SJSA1 (cell line): ENCODE measurements around the gene TSPAN17. TPM values are rescaled to one million over a fixed set of nuclear protein-coding genes. Genes with fewer than 3 reads are reported as not detected.

Experiments
- DNase-seq, 2 experiments: peaks; one replicate each; pipeline ENCODE4 v3.0.0-alpha.2; 2015 to 2020; ENCODE audit warnings: low spot score in 2 of 2, low read depth in 1 of 2
- H3K27ac ChIP-seq: fragments of 250-450 bp; sonication (Bioruptor Pico); 2 replicates; pipeline ENCODE4 v1.5.1; 2020; ENCODE audit warnings: mild to moderate bottlenecking, moderate library complexity
- H3K27me3 ChIP-seq: fragments of 250-450 bp; sonication (Bioruptor Pico); replicated peaks from 2 replicates; pipeline ENCODE4 v1.5.1; 2020; ENCODE audit warnings: mild to moderate bottlenecking, moderate library complexity
- H3K36me3 ChIP-seq: fragments of 250-450 bp; sonication (Bioruptor Pico); 2 replicates; pipeline ENCODE4 v1.5.1; 2020; ENCODE audit warnings: mild to moderate bottlenecking
- H3K4me1 ChIP-seq: fragments of 250-450 bp; sonication (Bioruptor Pico); replicated peaks from 2 replicates; pipeline ENCODE4 v1.6.1; 2021; ENCODE audit warnings: mild to moderate bottlenecking
- H3K4me3 ChIP-seq: fragments of 250-450 bp; sonication (Bioruptor Pico); 2 replicates; pipeline ENCODE4 v1.5.1; 2020; ENCODE audit warnings: mild to moderate bottlenecking
- H3K9me3 ChIP-seq: fragments of 250-450 bp; sonication (Bioruptor Pico); replicated peaks from 2 replicates; pipeline ENCODE4 v1.5.1; 2020; ENCODE audit warnings: mild to moderate bottlenecking
- total RNA-seq: library from RNA; depleted of rRNA; stranded (reverse); fragments of >200 nt; shearing (Covaris generic); gene quantifications from 2 replicates; pipeline ENCODE4 v1.2.3, GENCODE V29; 2014

TSPAN17 gene
- total RNA-seq, 1 experiment from 2014 or later: 50.9 TPM

- DNase-seq: no peak
- Histone ChIP-seq H3K27me3 (peaks cover 51% of the 10 kb centered on the region), H3K4me3 (no peak overlapping the region), H3K4me1 (peaks cover 14% of the 10 kb centered on the region), H3K9me3 (no peaks in the 10 kb centered on the region), H3K27ac (no peak overlapping the region), H3K36me3 (no peaks in the 10 kb centered on the region)
These were observed 32.3 kb downstream of the TSPAN17 start for GRCh38 chr5:176679365-176680225.

GRCh38 chr5:176680226-176680563 lies 32.9 kb downstream of the TSPAN17 start:
- Histone ChIP-seq H3K4me3 (no peak overlapping the region), H3K36me3 (no peaks in the 10 kb centered on the region), H3K27me3 (peaks cover 51% of the 10 kb centered on the region)

GRCh38 chr5:176682016-176682531 lies 34.8 kb downstream of the TSPAN17 start:
- no peaks in the 10 kb centered on the region for H3K4me1 ChIP-seq
- H3K27ac ChIP-seq: no peak overlapping the region
- DNase-seq: no peak
- H3K4me3 ChIP-seq: no peak overlapping the region
- peaks cover 68% of the 10 kb centered on the region for H3K27me3 ChIP-seq
- no peaks in the 10 kb centered on the region for H3K36me3 ChIP-seq
- H3K9me3 ChIP-seq: no peaks in the 10 kb centered on the region

More at GRCh38 chr5:176680226-176680563, 32.9 kb downstream of the TSPAN17 start:
- H3K4me1 ChIP-seq: peaks cover 14% of the 10 kb centered on the region
- DNase-seq: no peak
- H3K9me3 ChIP-seq: no peaks in the 10 kb centered on the region
- no peak overlapping the region for H3K27ac ChIP-seq

- Histone ChIP-seq H3K36me3 (no peaks in the 10 kb centered on the region), H3K4me3 (no peak overlapping the region), H3K27ac (no peak overlapping the region), H3K4me1 (no peaks in the 10 kb centered on the region), H3K9me3 (no peaks in the 10 kb centered on the region), H3K27me3 (peaks cover 79% of the 10 kb centered on the region)
- DNase-seq: no peak
These were observed 37.7 kb downstream of the TSPAN17 start for GRCh38 chr5:176685010-176685409.

- H3K27me3 ChIP-seq: peaks cover 77% of the 10 kb centered on the region
- H3K4me3 ChIP-seq: no peak overlapping the region
- H3K36me3 ChIP-seq: no peaks in the 10 kb centered on the region
- no peak for DNase-seq
- H3K27ac ChIP-seq: no peak overlapping the region
- H3K4me1 ChIP-seq: no peaks in the 10 kb centered on the region
- H3K9me3 ChIP-seq: no peaks in the 10 kb centered on the region
These were observed 40.0 kb downstream of the TSPAN17 start for GRCh38 chr5:176687247-176687646.

- no peak overlapping the region for H3K27ac ChIP-seq
- no peak overlapping the region for H3K4me3 ChIP-seq
- no peaks in the 10 kb centered on the region for H3K36me3 ChIP-seq
- no peak for DNase-seq
- H3K9me3 ChIP-seq: no peaks in the 10 kb centered on the region
- peaks cover 76% of the 10 kb centered on the region for H3K27me3 ChIP-seq
- H3K4me1 ChIP-seq: no peaks in the 10 kb centered on the region
These were observed 40.6 kb downstream of the TSPAN17 start for GRCh38 chr5:176687881-176688280.

- peaks cover 84% of the 10 kb centered on the region for H3K27me3 ChIP-seq
- H3K9me3 ChIP-seq: no peaks in the 10 kb centered on the region
- no peak for DNase-seq
- H3K4me1 ChIP-seq: no peaks in the 10 kb centered on the region
- no peaks in the 10 kb centered on the region for H3K36me3 ChIP-seq
- H3K4me3 ChIP-seq: no peak overlapping the region
- H3K27ac ChIP-seq: no peak overlapping the region
These were observed 43.6 kb downstream of the TSPAN17 start for GRCh38 chr5:176690911-176691310.

GRCh38 chr5:176691524-176691923 lies 44.2 kb downstream of the TSPAN17 start:
- Histone ChIP-seq H3K27ac (no peak overlapping the region), H3K4me3 (no peak overlapping the region), H3K9me3 (no peaks in the 10 kb centered on the region), H3K36me3 (no peaks in the 10 kb centered on the region), H3K27me3 (peaks cover 86% of the 10 kb centered on the region), H3K4me1 (no peaks in the 10 kb centered on the region)
- DNase-seq: no peak

GRCh38 chr5:176692326-176692725 lies 45.0 kb downstream of the TSPAN17 start:
- Histone ChIP-seq H3K27ac (no peak overlapping the region), H3K27me3 (peaks cover 86% of the 10 kb centered on the region)

GRCh38 chr5:176692839-176693476 lies 45.7 kb downstream of the TSPAN17 start:
- no peaks in the 10 kb centered on the region for H3K9me3 ChIP-seq
- H3K27me3 ChIP-seq: peaks cover 88% of the 10 kb centered on the region
- H3K4me1 ChIP-seq: no peaks in the 10 kb centered on the region
- H3K27ac ChIP-seq: no peak overlapping the region
- no peak overlapping the region for H3K4me3 ChIP-seq
- DNase-seq: no peak
- H3K36me3 ChIP-seq: no peaks in the 10 kb centered on the region

More at GRCh38 chr5:176692326-176692725, 45.0 kb downstream of the TSPAN17 start:
- no peak for DNase-seq
- Histone ChIP-seq H3K36me3 (no peaks in the 10 kb centered on the region), H3K4me3 (no peak overlapping the region), H3K9me3 (no peaks in the 10 kb centered on the region), H3K4me1 (no peaks in the 10 kb centered on the region)

- Histone ChIP-seq H3K4me3 (no peak overlapping the region), H3K36me3 (no peaks in the 10 kb centered on the region), H3K27ac (no peak overlapping the region), H3K4me1 (no peaks in the 10 kb centered on the region), H3K27me3 (peaks cover 91% of the 10 kb centered on the region), H3K9me3 (no peaks in the 10 kb centered on the region)
- no peak for DNase-seq
These were observed 46.2 kb downstream of the TSPAN17 start for GRCh38 chr5:176693477-176693851.

- no peaks in the 10 kb centered on the region for H3K4me1 ChIP-seq
- H3K36me3 ChIP-seq: no peaks in the 10 kb centered on the region
- DNase-seq: no peak
- no peak overlapping the region for H3K27ac ChIP-seq
- peaks cover 91% of the 10 kb centered on the region for H3K27me3 ChIP-seq
- H3K9me3 ChIP-seq: no peaks in the 10 kb centered on the region
- no peak overlapping the region for H3K4me3 ChIP-seq
These were observed 46.9 kb downstream of the TSPAN17 start for GRCh38 chr5:176694146-176694545.

GRCh38 chr5:176694631-176695030 lies 47.3 kb downstream of the TSPAN17 start:
- H3K4me1 ChIP-seq: no peaks in the 10 kb centered on the region
- H3K4me3 ChIP-seq: no peak overlapping the region
- no peaks in the 10 kb centered on the region for H3K9me3 ChIP-seq
- H3K27me3 ChIP-seq: peaks cover 93% of the 10 kb centered on the region
- no peak overlapping the region for H3K27ac ChIP-seq
- no peak for DNase-seq
- H3K36me3 ChIP-seq: no peaks in the 10 kb centered on the region

GRCh38 chr5:176695073-176695472 lies 47.8 kb downstream of the TSPAN17 start:
- no peaks in the 10 kb centered on the region for H3K4me1 ChIP-seq
- H3K4me3 ChIP-seq: no peak overlapping the region
- no peak for DNase-seq
- H3K27ac ChIP-seq: no peak overlapping the region
- no peaks in the 10 kb centered on the region for H3K9me3 ChIP-seq
- peaks cover 93% of the 10 kb centered on the region for H3K27me3 ChIP-seq
- H3K36me3 ChIP-seq: no peaks in the 10 kb centered on the region
